IMR-90 (cell line): Measurements from ENCODE around the gene GPC6. TPM values are rescaled to one million over a fixed set of nuclear protein-coding genes. Genes with fewer than 3 reads are reported as not detected.

Source experiments
- ATAC-seq: fragments of 200-7000 bp; cut with Tn5 transposase; 2 replicates; pipeline ENCODE4 v1.9.1; 2020; ENCODE audit warnings: low read depth, mild to moderate bottlenecking, moderate library complexity
- BruUV-seq: library from RNA; stranded (reverse); fragments of 400-500 nt; replicated peaks from 2 replicates; lab custom pipeline; 2021; lab: Mats Ljungman, UMichigan
- CTCF ChIA-PET: fragments of 300-600 bp; formaldehyde crosslinking; extraction: SDS; loops from one replicate; lab custom pipeline; 2021; ENCODE audit warnings: antibody characterized with exemption; lab: Yijun Ruan, JAX
- POLR2A ChIA-PET: fragments of 300-600 bp; sonication (Branson Sonifier 250); formaldehyde crosslinking; loops from one replicate; lab custom pipeline; 2022; ENCODE audit warnings: antibody characterized with exemption; ENCODE audit not compliant: unreplicated experiment; lab: Charles Lee
- DNase-seq: peaks from one replicate; pipeline ENCODE4 v3.0.0; 2013
- H2AFZ ChIP-seq: replicated peaks from 2 replicates; pipeline ENCODE3; 2013; ENCODE audit warnings: low read length, mild to moderate bottlenecking; ENCODE audit not compliant: poor library complexity
- H2AK5ac ChIP-seq: 2 replicates; pipeline ENCODE4 v1.6.1; 2013; ENCODE audit warnings: low read depth, low read length, inconsistent platforms
- H2AK9ac ChIP-seq: replicated peaks from 2 replicates; pipeline ENCODE3; 2013; ENCODE audit warnings: mild to moderate bottlenecking, low read depth, low read length, moderate library complexity; ENCODE audit not compliant: poor library complexity
- H2BK120ac ChIP-seq: 2 replicates; pipeline ENCODE4 v1.6.1; 2013; ENCODE audit warnings: low read depth, low read length, inconsistent platforms
- H2BK15ac ChIP-seq: 3 replicates; pipeline ENCODE4 v1.6.1; 2013; ENCODE audit warnings: low read depth, low read length, inconsistent platforms
- H2BK20ac ChIP-seq: 2 replicates; pipeline ENCODE4 v1.6.1; 2013; ENCODE audit warnings: low read depth, mild to moderate bottlenecking, inconsistent platforms, low read length, moderate library complexity
- H2BK5ac ChIP-seq: 2 replicates; pipeline ENCODE4 v1.6.1; 2013; ENCODE audit warnings: mild to moderate bottlenecking, low read depth, low read length, inconsistent platforms; ENCODE audit not compliant: poor library complexity, severe bottlenecking
- H3K14ac ChIP-seq: replicated peaks from 2 replicates; pipeline ENCODE4 v1.6.1; 2013; ENCODE audit warnings: low read depth, low read length, inconsistent platforms
- H3K18ac ChIP-seq: 2 replicates; pipeline ENCODE4 v1.6.1; 2013; ENCODE audit warnings: low read depth, low read length, control low read depth
- H3K23ac ChIP-seq: 2 replicates; pipeline ENCODE4 v1.6.1; 2013; ENCODE audit warnings: low read depth, low read length, inconsistent platforms
- H3K27ac ChIP-seq: 2 replicates; pipeline ENCODE4 v1.5.1; 2013; ENCODE audit warnings: mild to moderate bottlenecking, control low read depth, low read length; ENCODE audit not compliant: insufficient read depth
- H3K27me3 ChIP-seq: 2 replicates; pipeline ENCODE4 v1.6.1; 2013; ENCODE audit warnings: low read length; ENCODE audit not compliant: control insufficient read depth, insufficient read depth
- H3K36me3 ChIP-seq: 2 replicates; pipeline ENCODE4 v1.6.1; 2013; ENCODE audit warnings: low read length, mixed read lengths; ENCODE audit not compliant: control insufficient read depth, insufficient read depth
- H3K4ac ChIP-seq: 2 replicates; pipeline ENCODE4 v1.6.1; 2013; ENCODE audit warnings: low read depth, low read length, inconsistent platforms
- H3K4me1 ChIP-seq: 2 replicates; pipeline ENCODE4 v1.6.1; 2013; ENCODE audit warnings: low read length, mixed read lengths; ENCODE audit not compliant: control insufficient read depth, insufficient read depth
- H3K4me2 ChIP-seq: 2 replicates; pipeline ENCODE4 v1.6.1; 2013; ENCODE audit warnings: low read depth, mild to moderate bottlenecking, control low read depth, low read length, moderate library complexity
- H3K4me3 ChIP-seq: 2 replicates; pipeline ENCODE4 v1.5.1; 2013; ENCODE audit warnings: low read depth, mild to moderate bottlenecking, control low read depth, low read length, moderate library complexity; ENCODE audit not compliant: insufficient read depth
- H3K56ac ChIP-seq: 2 replicates; pipeline ENCODE4 v1.6.1; 2013; ENCODE audit warnings: low read length, inconsistent platforms; ENCODE audit not compliant: insufficient read depth; ENCODE audit errors: extremely low read depth
- H3K79me1 ChIP-seq, 2 experiments: 2 replicates each; pipeline ENCODE4 v1.6.1; 2013; ENCODE audit warnings: low read length in 2 of 2, inconsistent platforms in 1 of 2, low read depth in 1 of 2
- H3K9ac ChIP-seq: 2 replicates; pipeline ENCODE4 v1.6.1; 2013; ENCODE audit warnings: low read depth, low read length, control low read depth
- H3K9me1 ChIP-seq: 2 replicates; pipeline ENCODE4 v1.6.1; 2013; ENCODE audit warnings: low read length, inconsistent platforms; ENCODE audit not compliant: insufficient read depth
- H3K9me3 ChIP-seq: 2 replicates; pipeline ENCODE4 v1.6.1; 2013; ENCODE audit warnings: low read length; ENCODE audit not compliant: control insufficient read depth, insufficient read depth
- H4K20me1 ChIP-seq: 2 replicates; pipeline ENCODE4 v1.6.1; 2013; ENCODE audit warnings: low read length, inconsistent platforms; ENCODE audit not compliant: insufficient read depth
- H4K5ac ChIP-seq: 2 replicates; pipeline ENCODE4 v1.6.1; 2013; ENCODE audit warnings: mild to moderate bottlenecking, low read depth, low read length, control low read depth
- H4K8ac ChIP-seq, 2 experiments: 2 replicates each; pipeline ENCODE4 v1.6.1; 2013; ENCODE audit warnings: low read depth in 2 of 2, low read length in 2 of 2, control low read depth in 1 of 2, inconsistent platforms in 1 of 2
- H4K91ac ChIP-seq: 2 replicates; pipeline ENCODE4 v1.6.1; 2013; ENCODE audit warnings: low read depth, low read length, inconsistent platforms; ENCODE audit not compliant: insufficient read depth
- CEBPB ChIP-seq: IDR thresholded peaks from 2 replicates; pipeline ENCODE4 v1.6.1; 2012; ENCODE audit warnings: low read depth, low read length, improper control_type of control experiment
- CHD1 ChIP-seq: IDR thresholded peaks from 2 replicates; pipeline ENCODE4 v1.6.1; 2012; ENCODE audit warnings: low read depth, low read length, improper control_type of control experiment
- FOS ChIP-seq: fragments of 150-350 bp; IDR thresholded peaks from 2 replicates; pipeline ENCODE4 v1.6.1; 2016; ENCODE audit warnings: low read depth, low read length
- MAFK ChIP-seq: IDR thresholded peaks from 2 replicates; pipeline ENCODE4 v1.6.1; 2012; ENCODE audit warnings: low read depth, low read length, improper control_type of control experiment
- MAZ ChIP-seq: IDR thresholded peaks from 2 replicates; pipeline ENCODE4 v1.6.1; 2012; ENCODE audit warnings: low read depth, mild to moderate bottlenecking, low read length, improper control_type of control experiment, moderate library complexity, borderline replicate concordance
- MXI1 ChIP-seq: IDR thresholded peaks from 2 replicates; pipeline ENCODE4 v1.6.1; 2012; ENCODE audit warnings: low read depth, mild to moderate bottlenecking, low read length, moderate library complexity, borderline replicate concordance
- NFE2L2 ChIP-seq: fragments of 150-350 bp; IDR thresholded peaks from 2 replicates; pipeline ENCODE4 v1.6.1; 2016; ENCODE audit warnings: low read depth, mild to moderate bottlenecking, low read length
- POLR2A ChIP-seq: IDR thresholded peaks from 2 replicates; pipeline ENCODE4 v1.6.1; 2012; ENCODE audit warnings: mild to moderate bottlenecking, low read depth, low read length
- RAD21 ChIP-seq: IDR thresholded peaks from 2 replicates; pipeline ENCODE4 v1.6.1; 2012; ENCODE audit warnings: low read length, improper control_type of control experiment
- RFX5 ChIP-seq: IDR thresholded peaks from 2 replicates; pipeline ENCODE4 v1.8.0; 2012; ENCODE audit warnings: low read depth, mild to moderate bottlenecking, low read length, moderate library complexity
- SMC3 ChIP-seq: fragments of 150-350 bp; IDR thresholded peaks from 2 replicates; pipeline ENCODE4 v1.6.1; 2016; ENCODE audit warnings: low read depth, mild to moderate bottlenecking, antibody characterized with exemption, low read length, moderate library complexity
- WGBS, 2 experiments: methylation state at CpG; one replicate each; pipeline versions ENCODE4 v1.1.5 to v1.1.7; 2013; ENCODE audit warnings: missing lambda C conversion rate in 2 of 2; ENCODE audit not compliant: insufficient read length in 1 of 2; ENCODE audit errors: extremely low coverage in 2 of 2; 5-methylcytosine and 5-hydroxymethylcytosine counted together
- dilution Hi-C: fragments of 300-500 bp; cut with HindIII; formaldehyde crosslinking; loops from one replicate; pipeline ENCODE4 v1.14.3; 2018; ENCODE audit warnings: low sequenced_read_pairs; ENCODE audit not compliant: unreplicated experiment
- in situ Hi-C: fragments of 300-500 bp; cut with MboI; formaldehyde crosslinking; loops from 3 replicates; pipeline ENCODE4 v1.14.3; 2019; ENCODE audit warnings: low sequenced_read_pairs, inconsistent platforms, mixed read lengths
- intact Hi-C: fragments of 100-400 bp; cut with micrococcal nuclease; formaldehyde crosslinking; loops from 2 replicates; pipeline ENCODE4 v1.10.0; 2022
- polyA plus RNA-seq, 3 experiments: library from polyadenylated mRNA; depleted of rRNA; stranded (reverse); fragments of >200 nt; gene quantifications; 2 replicates each; pipeline ENCODE4 v1.2.3, GENCODE V29; 2012; ENCODE audit warnings: low replicate concordance in 1 of 3
- total RNA-seq: library from RNA; depleted of rRNA; stranded (reverse); fragments of >200 nt; gene quantifications from 2 replicates; pipeline ENCODE4 v1.2.3, GENCODE V29; 2012
- TF ChIP-seq, protein P1 (sequence below): fragments of 150-350 bp; IDR thresholded peaks from 2 replicates; pipeline ENCODE4 v1.6.1; 2017; ENCODE audit warnings: mild to moderate bottlenecking, antibody characterized with exemption, low read length, low read depth
- TF ChIP-seq, protein P2 (sequence below): fragments of 150-350 bp; IDR thresholded peaks from 2 replicates; pipeline ENCODE4 v1.6.1; 2016; ENCODE audit warnings: low read depth, mild to moderate bottlenecking, low read length, moderate library complexity, borderline replicate concordance
- TF ChIP-seq, protein P3 (sequence below): conservative IDR thresholded peaks from 2 replicates; pipeline ENCODE4 v1.5.1; 2012; ENCODE audit warnings: mild to moderate bottlenecking, low read depth, low read length, improper control_type of control experiment

GPC6 gene
- total and polyA plus RNA-seq, 2 of the 4 experiments (the other 2 are of a cell fraction) = 14.9 to 39.4 TPM

DNA sequence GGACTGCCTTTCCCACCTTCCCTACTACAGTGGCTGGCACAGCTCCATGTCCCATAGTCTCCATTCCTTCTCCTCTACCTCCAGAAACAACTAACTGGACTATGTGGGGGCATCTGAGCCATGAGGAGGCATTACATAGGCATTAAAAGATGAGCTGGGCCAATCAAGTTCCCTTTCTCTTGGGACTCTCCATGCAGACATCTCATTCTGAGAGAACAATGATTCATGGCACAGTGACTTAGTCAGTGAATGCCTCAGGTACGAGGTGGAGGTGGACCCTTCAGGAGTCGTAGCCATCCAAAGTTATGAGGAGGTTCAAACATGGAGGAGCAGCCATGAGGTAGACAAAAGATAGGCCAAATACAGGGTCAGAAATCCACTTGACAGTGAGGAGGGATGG, 70.0 kb downstream of the GPC6 start:
- H4K91ac ChIP-seq = no peak overlapping the region
- peak overlapping the region; percentile 70; the same call in 1 of the 2 replicates for H3K23ac ChIP-seq
- H3K4me3 ChIP-seq = no peak overlapping the region
- H4K20me1 ChIP-seq = no peaks in the 10 kb centered on the region
- H3K9ac ChIP-seq = no peak overlapping the region
- dilution Hi-C loops = no loop called here
- ATAC-seq = no peak
- no peaks in the 10 kb centered on the region for H3K4me1 ChIP-seq
- H3K27me3 ChIP-seq = no peaks in the 10 kb centered on the region
- H4K8ac ChIP-seq = no peak overlapping the region
- POLR2A ChIA-PET = no interaction called here
- peak overlapping the region; percentile 45 for H3K14ac ChIP-seq
- H3K18ac ChIP-seq = no peak overlapping the region
- CTCF ChIA-PET = no interaction called here
- no peak overlapping the region for H3K4me2 ChIP-seq
- intact Hi-C loops = no loop called here
- no peaks in the 10 kb centered on the region for H3K36me3 ChIP-seq
- H2AFZ ChIP-seq = no peak overlapping the region
- no TSS peak for BruUV-seq
- no peak overlapping the region for H3K56ac ChIP-seq
- WGBS, 2 experiments = 81% methylated on average over 2 of the region's 2 CpGs; no CpG with 5 or more reads in 1 of the 2 experiments
- H3K4ac ChIP-seq = no peak overlapping the region
- no peak overlapping the region for H3K27ac ChIP-seq
- peak overlapping the region; percentile 21; the same call in 1 of the 2 replicates for H2AK5ac ChIP-seq
- H3K79me1 ChIP-seq = peaks cover 0 to 3% of the 10 kb centered on the region in 2 experiments; a peak in 2 of 4 replicates
- H2AK9ac ChIP-seq = no peak overlapping the region
- H2BK20ac ChIP-seq = no peak overlapping the region
- H4K5ac ChIP-seq = no peak overlapping the region
- in situ Hi-C loops = no loop called here
- no peak overlapping the region for H2BK15ac ChIP-seq
- H3K9me1 ChIP-seq = peaks cover 2% of the 10 kb centered on the region; the same call in 1 of the 2 replicates
- H2BK5ac ChIP-seq = no peak overlapping the region
- DNase-seq = peak; percentile 7
- H3K9me3 ChIP-seq = no peaks in the 10 kb centered on the region
- no peak for TF ChIP-seq MAFK
- TF ChIP-seq FOS = no peak
- no peak for TF ChIP-seq POLR2A
- TF ChIP-seq, protein P1, sequence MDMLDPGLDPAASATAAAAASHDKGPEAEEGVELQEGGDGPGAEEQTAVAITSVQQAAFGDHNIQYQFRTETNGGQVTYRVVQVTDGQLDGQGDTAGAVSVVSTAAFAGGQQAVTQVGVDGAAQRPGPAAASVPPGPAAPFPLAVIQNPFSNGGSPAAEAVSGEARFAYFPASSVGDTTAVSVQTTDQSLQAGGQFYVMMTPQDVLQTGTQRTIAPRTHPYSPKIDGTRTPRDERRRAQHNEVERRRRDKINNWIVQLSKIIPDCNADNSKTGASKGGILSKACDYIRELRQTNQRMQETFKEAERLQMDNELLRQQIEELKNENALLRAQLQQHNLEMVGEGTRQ = no peak
- TF ChIP-seq RFX5 = no peak
- no peak for TF ChIP-seq NFE2L2
- no peak for TF ChIP-seq MAZ
- no peak for TF ChIP-seq MXI1
- no peak for TF ChIP-seq CEBPB
- TF ChIP-seq SMC3 = no peak
- TF ChIP-seq, protein P2, sequence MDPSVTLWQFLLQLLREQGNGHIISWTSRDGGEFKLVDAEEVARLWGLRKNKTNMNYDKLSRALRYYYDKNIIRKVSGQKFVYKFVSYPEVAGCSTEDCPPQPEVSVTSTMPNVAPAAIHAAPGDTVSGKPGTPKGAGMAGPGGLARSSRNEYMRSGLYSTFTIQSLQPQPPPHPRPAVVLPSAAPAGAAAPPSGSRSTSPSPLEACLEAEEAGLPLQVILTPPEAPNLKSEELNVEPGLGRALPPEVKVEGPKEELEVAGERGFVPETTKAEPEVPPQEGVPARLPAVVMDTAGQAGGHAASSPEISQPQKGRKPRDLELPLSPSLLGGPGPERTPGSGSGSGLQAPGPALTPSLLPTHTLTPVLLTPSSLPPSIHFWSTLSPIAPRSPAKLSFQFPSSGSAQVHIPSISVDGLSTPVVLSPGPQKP = no peak
- no peak for TF ChIP-seq CHD1
- TF ChIP-seq, protein P3, sequence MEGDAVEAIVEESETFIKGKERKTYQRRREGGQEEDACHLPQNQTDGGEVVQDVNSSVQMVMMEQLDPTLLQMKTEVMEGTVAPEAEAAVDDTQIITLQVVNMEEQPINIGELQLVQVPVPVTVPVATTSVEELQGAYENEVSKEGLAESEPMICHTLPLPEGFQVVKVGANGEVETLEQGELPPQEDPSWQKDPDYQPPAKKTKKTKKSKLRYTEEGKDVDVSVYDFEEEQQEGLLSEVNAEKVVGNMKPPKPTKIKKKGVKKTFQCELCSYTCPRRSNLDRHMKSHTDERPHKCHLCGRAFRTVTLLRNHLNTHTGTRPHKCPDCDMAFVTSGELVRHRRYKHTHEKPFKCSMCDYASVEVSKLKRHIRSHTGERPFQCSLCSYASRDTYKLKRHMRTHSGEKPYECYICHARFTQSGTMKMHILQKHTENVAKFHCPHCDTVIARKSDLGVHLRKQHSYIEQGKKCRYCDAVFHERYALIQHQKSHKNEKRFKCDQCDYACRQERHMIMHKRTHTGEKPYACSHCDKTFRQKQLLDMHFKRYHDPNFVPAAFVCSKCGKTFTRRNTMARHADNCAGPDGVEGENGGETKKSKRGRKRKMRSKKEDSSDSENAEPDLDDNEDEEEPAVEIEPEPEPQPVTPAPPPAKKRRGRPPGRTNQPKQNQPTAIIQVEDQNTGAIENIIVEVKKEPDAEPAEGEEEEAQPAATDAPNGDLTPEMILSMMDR = no peak
- TF ChIP-seq RAD21 = no peak
- no peak overlapping the region for H2BK120ac ChIP-seq
